Keratinocyte (primary cell): ENCODE results near the gene TMEM163. TPM values are rescaled to one million over a fixed set of nuclear protein-coding genes. Genes with fewer than 3 reads are reported as not detected.

ENCODE experiments used
- DNase-seq: peaks from one replicate; pipeline ENCODE4 v3.0.0-alpha.2; 2011; ENCODE audit warnings: low read depth, missing footprints, low spot score
- FAIRE-seq: peaks from 2 replicates; lab custom pipeline; 2011; peaks lifted over from hg19 to GRCh38; lab: Jason Lieb, UNC
- H2AFZ ChIP-seq: 2 replicates; pipeline ENCODE4 v1.6.0; 2012; ENCODE audit warnings: low read length, control low read depth, inconsistent platforms; ENCODE audit not compliant: control insufficient read depth
- H3K27ac ChIP-seq: 2 replicates; pipeline ENCODE4 v1.5.1; 2011; ENCODE audit warnings: low read length; ENCODE audit not compliant: control insufficient read depth, insufficient read depth
- H3K27me3 ChIP-seq: 3 replicates; pipeline ENCODE4 v1.6.0; 2011; ENCODE audit warnings: low read length; ENCODE audit not compliant: control insufficient read depth, insufficient read depth; ENCODE audit errors: extremely low read depth
- H3K36me3 ChIP-seq, 2 experiments: 2 replicates in 1 of 2; 3 replicates in 1 of 2; pipeline ENCODE4 v1.5.1; 2011; ENCODE audit warnings: low read length in 2 of 2, mild to moderate bottlenecking in 1 of 2; ENCODE audit not compliant: control insufficient read depth in 2 of 2, insufficient read depth in 2 of 2; ENCODE audit errors: extremely low read depth in 1 of 2
- H3K4me1 ChIP-seq: 3 replicates; pipeline ENCODE4 v1.5.1; 2011; ENCODE audit warnings: low read length; ENCODE audit not compliant: control insufficient read depth, insufficient read depth; ENCODE audit errors: extremely low read depth
- H3K4me2 ChIP-seq: 3 replicates; pipeline ENCODE4 v1.6.0; 2011; ENCODE audit warnings: low read depth, low read length; ENCODE audit not compliant: control insufficient read depth, insufficient read depth; ENCODE audit errors: extremely low read depth
- H3K4me3 ChIP-seq, 3 experiments: fragments of 200-600 bp in 1 of 3; sonication (generic) in 1 of 3; 2 replicates in 2 of 3; 3 replicates in 1 of 3; pipeline ENCODE4 v1.5.1; 2011 to 2016; ENCODE audit warnings: low read length in 3 of 3, mild to moderate bottlenecking in 3 of 3, control low read depth in 2 of 3, inconsistent platforms in 1 of 3, low read depth in 1 of 3, mixed read lengths in 1 of 3, mixed run types in 1 of 3, moderate library complexity in 1 of 3; ENCODE audit not compliant: control insufficient read depth in 2 of 3, insufficient read depth in 2 of 3; ENCODE audit errors: extremely low read depth in 1 of 3
- H3K79me2 ChIP-seq: 2 replicates; pipeline ENCODE4 v1.6.0; 2012; ENCODE audit warnings: low read length; ENCODE audit not compliant: control insufficient read depth, insufficient read depth
- H3K9ac ChIP-seq: 3 replicates; pipeline ENCODE4 v1.6.0; 2011; ENCODE audit warnings: low read length; ENCODE audit not compliant: control insufficient read depth, insufficient read depth; ENCODE audit errors: extremely low read depth
- H3K9me1 ChIP-seq: 3 replicates; pipeline ENCODE4 v1.6.0; 2011; ENCODE audit warnings: low read length; ENCODE audit not compliant: control insufficient read depth, insufficient read depth; ENCODE audit errors: extremely low read depth
- H3K9me3 ChIP-seq: 2 replicates; pipeline ENCODE4 v1.5.1; 2012; ENCODE audit warnings: low read depth, low read length; ENCODE audit not compliant: control insufficient read depth
- H4K20me1 ChIP-seq: 3 replicates; pipeline ENCODE4 v1.6.0; 2011; ENCODE audit warnings: low read length; ENCODE audit not compliant: control insufficient read depth, insufficient read depth; ENCODE audit errors: extremely low read depth
- EZH2 ChIP-seq: IDR thresholded peaks from one replicate; pipeline ENCODE4 v1.6.1; 2012; ENCODE audit warnings: inconsistent platforms, mild to moderate bottlenecking, low read length, moderate library complexity
- dilution Hi-C: fragments of 300-500 bp; cut with MboI; formaldehyde crosslinking; loops from one replicate; pipeline ENCODE4 v1.7.0; 2020; ENCODE audit warnings: low sequenced_read_pairs; ENCODE audit not compliant: extremely low pct_ligation_motif_present
- polyA plus RNA-seq, 5 experiments: library from polyadenylated mRNA; depleted of rRNA in 3 of 5; stranded (reverse) in 3 of 5; stranded (forward) in 1 of 5; unstranded in 1 of 5; fragments of >200 nt; gene quantifications; 1 replicate in 1 of 5; 2 replicates in 3 of 5; 3 replicates in 1 of 5; pipeline versions ENCODE4 v1.2.1 to v1.2.3, GENCODE V29; 2011 to 2012; ENCODE audit warnings: missing spikeins in 2 of 5, low read depth in 1 of 5, low replicate concordance in 1 of 5
- TF ChIP-seq, protein P1 (sequence below), 3 experiments: IDR thresholded peaks in 1 of 3; conservative IDR thresholded peaks in 1 of 3; optimal IDR thresholded peaks in 1 of 3; 2 replicates in 2 of 3; 3 replicates in 1 of 3; pipeline versions ENCODE3 to v1.5.1; 2011; ENCODE audit warnings: low read length in 3 of 3, mild to moderate bottlenecking in 3 of 3, moderate library complexity in 2 of 3, control low read depth in 1 of 3, inconsistent platforms in 1 of 3; ENCODE audit not compliant: insufficient read depth in 2 of 3; ENCODE audit errors: extremely low read depth in 1 of 3

Gene TMEM163
- polyA plus RNA-seq, 1 donor (not counting 4 experiments of a cell fraction or from before 2014, with no cell fraction given), result not detected

DNA sequence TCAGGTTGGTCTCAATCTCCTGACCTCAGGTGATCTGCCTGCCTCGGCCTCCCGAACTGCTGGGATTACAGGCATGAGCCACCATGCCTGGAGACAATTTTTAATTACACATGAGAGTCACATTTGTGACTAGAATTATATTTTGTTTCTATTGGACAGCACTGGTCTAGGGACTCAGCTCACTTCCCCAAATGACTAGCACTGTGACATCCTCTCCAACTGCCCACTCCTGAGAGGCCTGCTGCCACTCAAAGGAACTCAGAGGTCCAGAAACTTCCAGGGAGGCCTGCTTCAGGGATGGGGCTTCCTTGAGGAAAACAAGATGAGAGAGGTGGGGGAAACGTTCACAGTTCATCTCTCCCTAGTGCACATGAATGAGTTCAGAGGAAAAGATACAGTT lies 29.5 kb downstream of the TMEM163 start:
- H2AFZ ChIP-seq, result no peak overlapping the region
- no peak overlapping the region for H3K4me3 ChIP-seq
- H3K9me1 ChIP-seq, result no peaks in the 10 kb centered on the region
- no peaks in the 10 kb centered on the region for H3K9me3 ChIP-seq
- dilution Hi-C loops, result no loop called here
- no peaks in the 10 kb centered on the region for H3K36me3 ChIP-seq
- H3K4me2 ChIP-seq, result no peak overlapping the region
- DNase-seq, result no peak
- H3K4me1 ChIP-seq, result no peaks in the 10 kb centered on the region
- no peaks in the 10 kb centered on the region for H3K27me3 ChIP-seq
- H4K20me1 ChIP-seq, result no peaks in the 10 kb centered on the region
- TF ChIP-seq, protein P1, sequence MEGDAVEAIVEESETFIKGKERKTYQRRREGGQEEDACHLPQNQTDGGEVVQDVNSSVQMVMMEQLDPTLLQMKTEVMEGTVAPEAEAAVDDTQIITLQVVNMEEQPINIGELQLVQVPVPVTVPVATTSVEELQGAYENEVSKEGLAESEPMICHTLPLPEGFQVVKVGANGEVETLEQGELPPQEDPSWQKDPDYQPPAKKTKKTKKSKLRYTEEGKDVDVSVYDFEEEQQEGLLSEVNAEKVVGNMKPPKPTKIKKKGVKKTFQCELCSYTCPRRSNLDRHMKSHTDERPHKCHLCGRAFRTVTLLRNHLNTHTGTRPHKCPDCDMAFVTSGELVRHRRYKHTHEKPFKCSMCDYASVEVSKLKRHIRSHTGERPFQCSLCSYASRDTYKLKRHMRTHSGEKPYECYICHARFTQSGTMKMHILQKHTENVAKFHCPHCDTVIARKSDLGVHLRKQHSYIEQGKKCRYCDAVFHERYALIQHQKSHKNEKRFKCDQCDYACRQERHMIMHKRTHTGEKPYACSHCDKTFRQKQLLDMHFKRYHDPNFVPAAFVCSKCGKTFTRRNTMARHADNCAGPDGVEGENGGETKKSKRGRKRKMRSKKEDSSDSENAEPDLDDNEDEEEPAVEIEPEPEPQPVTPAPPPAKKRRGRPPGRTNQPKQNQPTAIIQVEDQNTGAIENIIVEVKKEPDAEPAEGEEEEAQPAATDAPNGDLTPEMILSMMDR (optimal IDR thresholded peaks at IDR 0.05 in 1 of 3, IDR thresholded peaks at IDR 0.05 in 1 of 3, conservative IDR thresholded peaks at IDR 0.05 in 1 of 3; ENCODE audit: extremely low read depth in 1 of 3, insufficient read depth in 2 of 3, low read length in 3 of 3), result no peak
- TF ChIP-seq EZH2, result no peak
- no peak overlapping the region for H3K27ac ChIP-seq
- H3K9ac ChIP-seq, result no peak overlapping the region
- no peaks in the 10 kb centered on the region for H3K79me2 ChIP-seq
- no peak for FAIRE-seq

DNA sequence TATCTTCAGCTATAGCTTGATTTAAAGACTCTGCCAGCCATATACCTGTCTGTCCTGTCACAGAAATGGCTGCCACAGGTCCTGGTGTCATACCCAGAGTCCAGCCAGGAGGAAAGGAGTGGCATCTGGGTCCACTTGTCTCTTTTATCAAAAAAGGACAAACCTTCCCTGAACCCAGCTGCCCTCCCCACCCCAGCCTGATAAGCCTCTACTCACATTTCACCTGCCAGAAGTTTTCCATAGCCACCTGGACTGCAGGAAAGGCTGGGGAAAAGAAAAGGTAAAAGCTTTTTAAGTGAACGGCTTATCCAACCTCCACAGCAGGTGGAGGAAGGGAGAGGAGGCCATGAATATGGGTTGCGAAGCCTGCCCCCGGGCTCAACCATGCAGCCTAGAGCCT lies 32.8 kb downstream of the TMEM163 start:
- H3K36me3 ChIP-seq, result no peaks in the 10 kb centered on the region
- TF ChIP-seq EZH2, result no peak
- TF ChIP-seq, protein P1 (optimal IDR thresholded peaks at IDR 0.05 in 1 of 3, IDR thresholded peaks at IDR 0.05 in 1 of 3, conservative IDR thresholded peaks at IDR 0.05 in 1 of 3; ENCODE audit: extremely low read depth in 1 of 3, insufficient read depth in 2 of 3, low read length in 3 of 3), result no peak
- no peaks in the 10 kb centered on the region for H3K9me3 ChIP-seq
- no peak overlapping the region for H3K9ac ChIP-seq
- no peak overlapping the region for H3K4me3 ChIP-seq
- H2AFZ ChIP-seq, result no peak overlapping the region
- H3K27me3 ChIP-seq, result no peaks in the 10 kb centered on the region
- FAIRE-seq (no peak), DNase-seq (no peak)
- H3K79me2 ChIP-seq, result no peaks in the 10 kb centered on the region
- H3K9me1 ChIP-seq, result no peaks in the 10 kb centered on the region
- dilution Hi-C loops, result no loop called here
- no peaks in the 10 kb centered on the region for H3K4me1 ChIP-seq
- H3K27ac ChIP-seq, result no peak overlapping the region
- no peaks in the 10 kb centered on the region for H4K20me1 ChIP-seq
- no peak overlapping the region for H3K4me2 ChIP-seq
